Endothelial cell of umbilical vein (primary cell): ENCODE measurements around the gene MEI4. TPM values are rescaled to one million over a fixed set of nuclear protein-coding genes. Genes with fewer than 3 reads are reported as not detected.

Experiments used
- BruUV-seq: library from RNA; stranded (reverse); fragments of 400-500 nt; replicated peaks from 2 replicates; lab custom pipeline; 2021; lab: Mats Ljungman, UMichigan
- CTCF ChIA-PET: fragments of 300-600, 350-600 bp; sonication (Branson Sonifier 250); formaldehyde crosslinking; loops from one replicate; lab custom pipeline; 2021; ENCODE audit warnings: antibody characterized with exemption, inconsistent platforms; lab: Charles Lee
- POLR2A ChIA-PET: fragments of 300-600, 350-600 bp; sonication (Branson Sonifier 250); formaldehyde crosslinking; loops from one replicate; lab custom pipeline; 2021; ENCODE audit warnings: antibody characterized with exemption, inconsistent platforms; lab: Charles Lee
- DNase-seq: peaks from one replicate; pipeline ENCODE4 v3.0.0-alpha.2; 2011; ENCODE audit warnings: low read depth, low spot score
- FAIRE-seq: peaks from 2 replicates; lab custom pipeline; 2011; peaks lifted over from hg19 to GRCh38; lab: Jason Lieb, UNC
- H2AFZ ChIP-seq: 2 replicates; pipeline ENCODE4 v1.6.0; 2012; ENCODE audit warnings: low read depth, low read length, control low read depth, inconsistent platforms
- H3K27ac ChIP-seq: 2 replicates; pipeline ENCODE4 v1.5.1; 2011; ENCODE audit warnings: low read depth, mild to moderate bottlenecking, control low read depth, low read length, moderate library complexity; ENCODE audit not compliant: insufficient read depth
- H3K27me3 ChIP-seq, 2 experiments: 2 replicates each; pipeline versions ENCODE4 v1.6.0 to v1.6.1; 2011; ENCODE audit warnings: low read length in 2 of 2, mixed read lengths in 1 of 2; ENCODE audit not compliant: control insufficient read depth in 2 of 2, insufficient read depth in 2 of 2
- H3K36me3 ChIP-seq, 2 experiments: 2 replicates in 1 of 2; 3 replicates in 1 of 2; pipeline ENCODE4 v1.5.1; 2011; ENCODE audit warnings: low read length in 2 of 2, mild to moderate bottlenecking in 1 of 2, moderate library complexity in 1 of 2; ENCODE audit not compliant: control insufficient read depth in 2 of 2, insufficient read depth in 2 of 2; ENCODE audit errors: extremely low read depth in 1 of 2
- H3K4me1 ChIP-seq: 3 replicates; pipeline ENCODE4 v1.5.1; 2011; ENCODE audit warnings: mild to moderate bottlenecking, low read length; ENCODE audit not compliant: control insufficient read depth, insufficient read depth; ENCODE audit errors: extremely low read depth
- H3K4me2 ChIP-seq: 2 replicates; pipeline ENCODE4 v1.6.1; 2011; ENCODE audit warnings: low read length, control low read depth, mixed read lengths; ENCODE audit not compliant: insufficient read depth
- H3K4me3 ChIP-seq, 3 experiments: fragments of 200-600 bp in 1 of 3; sonication (generic), shearing (Covaris generic) in 1 of 3; replicated peaks in 1 of 3; 2 replicates each; pipeline ENCODE4 v1.5.1; 2011 to 2016; ENCODE audit warnings: control low read depth in 3 of 3, low read length in 3 of 3, mild to moderate bottlenecking in 2 of 3, inconsistent platforms in 1 of 3, low read depth in 1 of 3, moderate library complexity in 1 of 3; ENCODE audit not compliant: insufficient read depth in 1 of 3
- H3K79me2 ChIP-seq: 2 replicates; pipeline ENCODE4 v1.6.0; 2012; ENCODE audit warnings: low read length, inconsistent platforms; ENCODE audit not compliant: control insufficient read depth, insufficient read depth
- H3K9ac ChIP-seq: replicated peaks from 2 replicates; pipeline ENCODE3; 2011; ENCODE audit warnings: low read length, control low read depth; ENCODE audit not compliant: insufficient read depth; ENCODE audit errors: extremely low read depth
- H3K9me1 ChIP-seq: replicated peaks from 3 replicates; pipeline ENCODE4 v1.6.0; 2011; ENCODE audit warnings: mild to moderate bottlenecking, low read length; ENCODE audit not compliant: control insufficient read depth, insufficient read depth; ENCODE audit errors: extremely low read depth
- H3K9me3 ChIP-seq: replicated peaks from 2 replicates; pipeline ENCODE4 v1.5.1; 2012; ENCODE audit warnings: low read length, inconsistent platforms; ENCODE audit not compliant: control insufficient read depth, insufficient read depth
- H4K20me1 ChIP-seq: replicated peaks from 2 replicates; pipeline ENCODE3; 2011; ENCODE audit warnings: mild to moderate bottlenecking, low read length; ENCODE audit not compliant: control insufficient read depth, insufficient read depth; ENCODE audit errors: extremely low read depth
- CTCF ChIP-seq, 2 donors: IDR thresholded peaks; 1 replicate in 1 of 2; 2 replicates in 1 of 2; pipeline ENCODE4 v1.5.1; 2011; ENCODE audit warnings: low read length in 2 of 2, mild to moderate bottlenecking in 2 of 2, moderate library complexity in 2 of 2, control low read depth in 1 of 2, inconsistent platforms in 1 of 2, low read depth in 1 of 2; ENCODE audit not compliant: insufficient read depth in 1 of 2; ENCODE audit errors: extremely low read depth in 1 of 2
- EZH2 ChIP-seq: IDR thresholded peaks from 2 replicates; pipeline ENCODE4 v1.6.1; 2012; ENCODE audit warnings: borderline replicate concordance, low read depth, mild to moderate bottlenecking, moderate library complexity, low read length, inconsistent platforms; ENCODE audit not compliant: severe bottlenecking
- FOS ChIP-seq: IDR thresholded peaks from 2 replicates; pipeline ENCODE4 v1.6.1; 2011; ENCODE audit warnings: mild to moderate bottlenecking, low read length, moderate library complexity, borderline replicate concordance; ENCODE audit not compliant: insufficient read depth
- GATA2 ChIP-seq: IDR thresholded peaks from 2 replicates; pipeline ENCODE4 v1.7.0; 2011; ENCODE audit warnings: low read depth, mild to moderate bottlenecking, moderate library complexity, mixed read lengths, low read length; ENCODE audit not compliant: insufficient read length, insufficient read depth
- JUN ChIP-seq: IDR thresholded peaks from 2 replicates; pipeline ENCODE4 v1.6.1; 2011; ENCODE audit warnings: borderline replicate concordance, low read depth; ENCODE audit not compliant: insufficient read length, insufficient read depth
- MAX ChIP-seq: IDR thresholded peaks from 2 replicates; pipeline ENCODE4 v1.6.1; 2011; ENCODE audit not compliant: insufficient read depth, insufficient read length
- MYC ChIP-seq: IDR thresholded peaks from one replicate; pipeline ENCODE4 v1.6.1; 2011; ENCODE audit warnings: mild to moderate bottlenecking, low read depth, low read length
- POLR2A ChIP-seq: IDR thresholded peaks from 2 replicates; pipeline ENCODE4 v1.6.1; 2012; ENCODE audit warnings: low read depth, mild to moderate bottlenecking, control low read depth, low read length
- POLR2AphosphoS5 ChIP-seq: IDR thresholded peaks from 2 replicates; pipeline ENCODE4 v1.6.1; 2012; ENCODE audit warnings: low read depth, mild to moderate bottlenecking, control low read depth, low read length, moderate library complexity; ENCODE audit not compliant: insufficient read depth
- dilution Hi-C: fragments of 300-500 bp; cut with MboI; formaldehyde crosslinking; loops from one replicate; pipeline ENCODE4 v1.15.0; 2019; ENCODE audit warnings: low sequenced_read_pairs; ENCODE audit not compliant: extremely low pct_ligation_motif_present
- intact Hi-C: fragments of 100-400 bp; cut with micrococcal nuclease; formaldehyde crosslinking; loops from one replicate; pipeline ENCODE4 v1.10.0; 2022
- polyA plus RNA-seq, 4 experiments: library from polyadenylated mRNA; depleted of rRNA in 3 of 4; stranded (reverse) in 3 of 4; unstranded in 1 of 4; fragments of >200 nt; gene quantifications; 2 replicates each; pipeline versions ENCODE4 v1.2.1 to v1.2.3, GENCODE V29; 2011 to 2012; ENCODE audit warnings: missing spikeins in 1 of 4
- total RNA-seq: library from RNA; stranded (reverse); gene quantifications from 2 replicates; pipeline ENCODE4 v1.2.3, GENCODE V29; 2021

The MEI4 gene
- total and polyA plus RNA-seq, 2 donors (not counting 3 experiments of a cell fraction or from before 2014, with no cell fraction given) = not detected

DNA sequence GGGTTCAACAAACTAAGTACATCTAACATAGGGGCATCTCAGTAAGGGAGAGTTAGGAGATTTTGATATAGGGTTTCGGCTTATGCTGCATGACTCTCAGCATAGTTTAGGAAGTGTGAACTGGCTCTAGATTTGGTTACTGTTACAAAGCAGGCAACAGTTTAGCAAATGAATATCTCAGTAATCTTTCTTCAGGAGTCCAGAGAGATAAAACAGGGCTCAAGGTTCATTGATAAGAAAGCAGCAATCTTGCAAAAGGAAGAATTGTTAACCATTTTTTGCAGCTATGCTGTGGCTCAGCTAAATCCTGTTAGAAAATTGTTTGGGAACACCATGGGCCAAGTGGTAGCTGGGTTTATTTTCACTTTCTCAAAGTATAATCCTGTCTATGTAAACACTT lies 161.3 kb downstream of the MEI4 start:
- Histone ChIP-seq H3K4me3 (no peak overlapping the region), H3K4me2 (no peak overlapping the region), H3K79me2 (no peaks in the 10 kb centered on the region), H3K27ac (no peak overlapping the region), H4K20me1 (no peaks in the 10 kb centered on the region), H3K4me1 (no peaks in the 10 kb centered on the region), H3K9me1 (no peaks in the 10 kb centered on the region), H3K9ac (no peak overlapping the region), H3K36me3 (no peaks in the 10 kb centered on the region), H3K9me3 (no peaks in the 10 kb centered on the region), H3K27me3 (no peaks in the 10 kb centered on the region), H2AFZ (no peak overlapping the region)
- DNase-seq = no peak
- no TSS peak for BruUV-seq
- dilution Hi-C loops = no loop called here
- FAIRE-seq = no peak
- CTCF ChIA-PET = no interaction called here
- intact Hi-C loops = no loop called here
- POLR2A ChIA-PET = no interaction called here
- TF ChIP-seq MYC = no peak
- no peak for TF ChIP-seq CTCF (IDR thresholded peaks at IDR 0.05; ENCODE audit: extremely low read depth in 1 of 2, insufficient read depth in 1 of 2, low read depth in 1 of 2, low read length in 2 of 2)
- no peak for TF ChIP-seq FOS
- TF ChIP-seq MAX = no peak
- TF ChIP-seq GATA2 = no peak
- no peak for TF ChIP-seq EZH2
- TF ChIP-seq POLR2A = no peak
- TF ChIP-seq JUN = no peak
- no peak for TF ChIP-seq POLR2AphosphoS5
